SH-SY5Y (cell line): Measurements from ENCODE around the gene SLC15A2.

Source experiments
- GATA2 ChIP-seq: IDR thresholded peaks from 2 replicates; pipeline ENCODE4 v1.6.1; 2011; ENCODE audit warnings: mild to moderate bottlenecking, low read depth, low read length
- GATA3 ChIP-seq: IDR thresholded peaks from 2 replicates; pipeline ENCODE4 v1.6.1; 2011; ENCODE audit warnings: low read depth, mild to moderate bottlenecking, low read length, moderate library complexity

SLC15A2 gene, protein sequence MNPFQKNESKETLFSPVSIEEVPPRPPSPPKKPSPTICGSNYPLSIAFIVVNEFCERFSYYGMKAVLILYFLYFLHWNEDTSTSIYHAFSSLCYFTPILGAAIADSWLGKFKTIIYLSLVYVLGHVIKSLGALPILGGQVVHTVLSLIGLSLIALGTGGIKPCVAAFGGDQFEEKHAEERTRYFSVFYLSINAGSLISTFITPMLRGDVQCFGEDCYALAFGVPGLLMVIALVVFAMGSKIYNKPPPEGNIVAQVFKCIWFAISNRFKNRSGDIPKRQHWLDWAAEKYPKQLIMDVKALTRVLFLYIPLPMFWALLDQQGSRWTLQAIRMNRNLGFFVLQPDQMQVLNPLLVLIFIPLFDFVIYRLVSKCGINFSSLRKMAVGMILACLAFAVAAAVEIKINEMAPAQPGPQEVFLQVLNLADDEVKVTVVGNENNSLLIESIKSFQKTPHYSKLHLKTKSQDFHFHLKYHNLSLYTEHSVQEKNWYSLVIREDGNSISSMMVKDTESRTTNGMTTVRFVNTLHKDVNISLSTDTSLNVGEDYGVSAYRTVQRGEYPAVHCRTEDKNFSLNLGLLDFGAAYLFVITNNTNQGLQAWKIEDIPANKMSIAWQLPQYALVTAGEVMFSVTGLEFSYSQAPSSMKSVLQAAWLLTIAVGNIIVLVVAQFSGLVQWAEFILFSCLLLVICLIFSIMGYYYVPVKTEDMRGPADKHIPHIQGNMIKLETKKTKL

DNA sequence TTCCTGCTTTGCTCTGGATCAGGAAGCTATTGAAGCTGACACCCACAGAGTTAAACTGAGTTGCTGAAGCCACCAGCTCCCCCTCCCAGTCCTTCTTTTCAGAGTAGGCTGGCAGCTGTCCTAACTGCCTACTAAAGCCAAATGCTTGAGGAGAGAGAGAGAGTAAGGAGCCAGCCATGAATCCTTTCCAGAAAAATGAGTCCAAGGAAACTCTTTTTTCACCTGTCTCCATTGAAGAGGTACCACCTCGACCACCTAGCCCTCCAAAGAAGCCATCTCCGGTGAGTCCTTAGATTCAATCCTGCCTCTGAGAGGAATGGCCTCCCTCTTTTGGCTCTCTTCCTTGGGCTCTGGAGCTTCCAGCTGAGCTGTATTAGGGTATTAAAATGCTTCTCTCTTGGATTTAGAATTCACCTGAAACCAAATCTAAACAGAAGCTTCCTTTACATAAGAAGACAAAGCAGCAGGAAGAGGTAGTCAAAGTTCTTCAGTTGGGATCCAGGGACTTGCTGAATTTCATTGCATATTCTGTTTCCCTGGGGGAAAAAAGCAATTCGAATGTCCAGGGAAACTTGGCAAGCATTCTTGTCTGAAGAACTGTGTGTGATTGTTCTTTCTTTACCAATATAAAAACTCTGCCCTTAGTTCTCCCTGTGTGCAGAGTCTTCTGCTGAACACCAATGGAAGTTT is at the start of gene SLC15A2:
Gene SLC15A2 (plus strand): TSS at position 101 of the 690 bp plus-strand sequence. CDS start 76 bp downstream, at position 177.
- TF ChIP-seq GATA3, result no peak
- no peak for TF ChIP-seq GATA2

DNA sequence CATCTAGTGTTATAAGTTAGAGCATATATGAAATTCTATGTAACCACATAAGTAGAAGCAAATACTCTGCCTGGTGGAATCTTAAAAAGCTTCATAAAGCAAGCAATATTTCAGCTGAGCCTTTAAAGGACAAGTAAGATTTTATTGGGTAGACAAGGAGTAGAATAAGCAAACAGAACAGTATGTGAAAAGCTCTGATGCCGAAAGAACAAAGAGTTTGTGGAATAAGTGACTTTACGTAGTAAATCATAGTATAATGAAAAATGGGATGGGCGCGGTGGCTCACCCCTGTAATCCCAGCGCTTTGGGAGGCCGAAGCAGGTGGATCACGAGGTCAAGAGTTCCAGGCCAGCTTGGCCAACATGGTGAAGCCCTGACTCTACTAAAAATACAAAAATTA is 49.3 kb upstream of the SLC15A2 start:
- no peak for TF ChIP-seq GATA2
- no peak for TF ChIP-seq GATA3

DNA sequence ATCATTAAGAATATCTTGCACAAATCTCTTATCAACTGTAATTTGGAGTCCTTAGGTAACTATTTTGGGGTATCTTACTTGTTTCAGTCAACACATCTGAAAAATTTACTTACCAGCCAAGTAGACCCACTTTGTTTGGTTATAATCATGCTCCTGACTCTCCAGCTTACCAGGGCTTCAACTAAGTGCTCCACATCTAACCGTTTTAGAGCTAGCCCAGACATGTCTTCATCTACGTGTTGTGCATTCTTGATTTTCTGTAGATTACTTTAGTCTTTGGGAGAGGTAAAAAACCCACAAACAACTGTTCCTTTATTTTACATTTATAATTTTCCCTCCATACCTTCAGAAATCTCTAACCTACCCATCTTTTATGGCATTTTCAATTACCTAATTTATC is 41.9 kb upstream of the SLC15A2 start:
- TF ChIP-seq GATA2 (no peak), GATA3 (no peak)

DNA sequence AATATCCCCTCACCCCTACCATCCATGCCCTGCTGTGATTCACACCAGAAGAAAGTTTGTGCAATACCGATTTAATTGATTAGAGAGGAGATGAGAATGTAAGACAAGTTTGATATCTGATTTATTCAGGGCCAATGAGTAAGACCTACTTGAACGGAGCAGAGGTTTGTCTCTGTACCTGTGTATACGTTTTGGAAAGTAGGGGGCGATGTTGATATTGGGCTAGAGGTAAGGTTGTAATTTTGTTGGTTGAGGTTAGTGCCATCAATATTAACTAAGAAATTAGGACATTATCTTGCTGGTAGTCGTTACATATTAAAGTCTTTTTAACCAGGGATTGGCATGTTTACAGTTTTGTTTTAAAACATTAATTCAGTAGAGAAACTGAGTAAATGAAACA is 38.6 kb upstream of the SLC15A2 start:
- TF ChIP-seq GATA2 (no peak), GATA3 (no peak)

DNA sequence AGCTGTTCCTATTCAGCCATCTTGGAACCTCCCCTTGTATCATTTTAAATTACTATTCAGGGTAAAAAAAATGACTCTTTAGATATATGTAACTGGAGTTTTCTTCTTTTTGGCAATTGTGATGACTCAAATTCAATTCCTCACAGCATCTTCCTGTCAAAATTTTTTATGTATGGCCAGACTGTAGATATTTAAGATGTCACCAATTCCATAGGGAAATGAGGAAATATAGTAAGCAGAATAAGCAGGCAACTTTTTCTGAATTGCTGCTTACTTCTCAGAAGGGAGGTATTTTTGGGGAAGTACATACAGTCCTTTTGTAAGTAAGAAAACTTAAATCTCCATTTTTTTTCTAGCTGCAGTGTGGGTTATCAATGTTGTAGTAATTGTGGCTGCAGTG is 30.4 kb upstream of the SLC15A2 start:
- TF ChIP-seq GATA3, result no peak
- TF ChIP-seq GATA2, result no peak

DNA sequence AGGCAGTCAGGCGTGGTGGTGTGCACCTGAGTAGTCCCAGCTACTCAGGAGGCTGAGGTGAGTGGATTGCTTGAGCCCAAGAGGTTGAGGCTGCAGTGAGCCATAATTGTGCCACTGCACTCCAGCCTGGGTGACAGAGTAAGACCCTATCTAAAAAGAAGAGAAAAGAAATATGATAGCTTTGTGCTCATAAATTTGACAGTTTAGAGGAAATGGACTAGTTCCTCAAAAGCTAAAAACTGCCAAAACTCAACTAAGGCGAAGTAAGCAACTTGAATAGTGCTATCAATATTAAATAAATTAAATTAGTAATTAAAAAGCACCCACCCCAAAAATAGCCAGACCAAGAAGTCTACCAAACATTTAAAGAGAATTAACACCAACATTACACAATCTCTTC is 24.5 kb upstream of the SLC15A2 start:
- TF ChIP-seq GATA3 (no peak), GATA2 (no peak)

DNA sequence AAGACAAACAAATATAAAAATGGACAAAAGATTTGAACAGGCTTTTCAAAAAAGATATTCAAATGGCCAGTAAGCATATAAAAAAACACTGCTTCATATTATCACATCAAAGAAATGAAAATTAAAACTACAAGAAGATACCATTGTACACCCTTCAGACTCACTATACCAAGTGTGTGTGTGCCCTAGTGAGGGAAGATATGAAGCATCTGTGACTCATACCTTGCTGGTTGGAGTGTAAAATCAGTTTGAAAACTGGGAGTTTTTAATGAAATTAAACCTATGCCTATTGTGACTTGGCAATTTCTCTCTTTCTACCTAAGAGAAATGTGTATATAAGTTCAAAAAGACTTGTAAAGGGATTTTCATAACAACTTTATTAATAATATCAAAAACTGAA is 23.5 kb upstream of the SLC15A2 start:
- TF ChIP-seq GATA3, result no peak
- TF ChIP-seq GATA2, result no peak

DNA sequence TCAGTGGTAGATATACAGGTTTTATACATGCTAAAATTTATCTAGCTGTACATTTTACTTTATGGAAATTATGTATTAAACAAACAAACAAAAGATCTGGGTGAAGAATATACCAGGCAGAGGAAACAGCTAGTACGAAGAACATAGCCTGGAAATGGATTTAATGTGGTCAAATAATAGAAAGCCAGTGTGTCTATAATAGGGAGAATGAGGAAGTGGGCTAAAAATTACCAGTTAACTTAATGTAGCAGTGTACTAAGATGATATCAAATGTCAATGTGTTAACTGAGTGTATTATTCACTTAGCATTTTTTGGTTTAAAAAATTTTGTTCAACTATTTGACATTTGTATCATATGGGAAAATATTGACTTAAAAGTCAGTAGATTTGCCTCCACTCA is 22.8 kb upstream of the SLC15A2 start:
- no peak for TF ChIP-seq GATA2
- no peak for TF ChIP-seq GATA3

DNA sequence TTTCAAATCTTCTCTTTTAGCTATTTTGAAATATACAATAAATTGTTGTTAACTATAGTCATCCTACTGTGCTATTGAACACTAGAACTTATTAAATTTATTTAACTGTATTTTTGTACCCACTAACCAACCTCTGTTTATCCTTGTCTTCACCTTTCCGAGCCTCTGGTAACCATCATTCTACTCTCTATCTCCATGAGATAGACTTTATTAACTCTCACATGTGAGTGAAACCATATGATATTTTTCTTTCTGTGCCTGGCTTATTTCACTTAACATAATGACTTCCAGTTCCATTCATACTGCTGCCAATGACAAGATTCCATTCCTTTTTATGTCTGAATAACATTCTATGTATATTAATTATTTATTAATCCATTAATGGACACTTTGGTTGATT is 15.8 kb upstream of the SLC15A2 start:
- no peak for TF ChIP-seq GATA2
- TF ChIP-seq GATA3, result no peak

DNA sequence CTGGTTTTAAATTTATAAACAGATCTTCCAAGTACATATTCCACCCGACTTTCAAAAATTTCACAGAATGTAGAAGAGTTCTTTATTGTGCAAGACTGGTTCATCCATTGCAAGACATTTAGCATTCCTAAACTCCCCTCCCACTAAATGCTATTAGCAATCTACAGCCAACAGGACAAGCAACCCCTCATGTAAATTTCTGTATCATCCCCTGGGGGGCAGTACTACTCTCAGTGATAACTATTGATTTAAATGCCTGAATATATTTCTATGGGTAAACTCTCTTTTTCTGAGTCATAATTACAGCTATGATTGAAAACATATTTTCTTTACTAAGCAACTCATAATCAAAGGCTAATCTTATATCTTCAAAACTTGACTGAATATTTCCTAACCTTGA is 10.7 kb upstream of the SLC15A2 start:
- TF ChIP-seq GATA3 (no peak), GATA2 (no peak)

DNA sequence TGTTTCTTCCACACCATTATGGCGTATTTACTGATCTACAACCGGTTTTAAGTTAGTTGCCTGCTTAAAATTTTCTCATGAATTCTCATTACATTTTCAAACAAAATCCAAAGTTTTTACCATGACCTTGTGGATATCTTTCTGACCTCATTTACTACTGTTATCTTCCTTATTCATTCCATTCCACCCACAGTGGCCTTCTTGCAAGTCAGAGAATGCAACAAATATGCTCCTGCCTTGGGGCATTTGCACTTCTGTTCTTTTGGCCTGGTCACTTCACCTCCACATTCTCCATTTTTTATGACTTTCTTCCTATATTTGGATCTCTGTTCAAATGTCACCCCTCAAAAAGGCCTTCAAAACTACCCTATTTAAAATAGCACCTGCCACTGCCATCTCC is 8.8 kb upstream of the SLC15A2 start:
- no peak for TF ChIP-seq GATA3
- TF ChIP-seq GATA2, result no peak

DNA sequence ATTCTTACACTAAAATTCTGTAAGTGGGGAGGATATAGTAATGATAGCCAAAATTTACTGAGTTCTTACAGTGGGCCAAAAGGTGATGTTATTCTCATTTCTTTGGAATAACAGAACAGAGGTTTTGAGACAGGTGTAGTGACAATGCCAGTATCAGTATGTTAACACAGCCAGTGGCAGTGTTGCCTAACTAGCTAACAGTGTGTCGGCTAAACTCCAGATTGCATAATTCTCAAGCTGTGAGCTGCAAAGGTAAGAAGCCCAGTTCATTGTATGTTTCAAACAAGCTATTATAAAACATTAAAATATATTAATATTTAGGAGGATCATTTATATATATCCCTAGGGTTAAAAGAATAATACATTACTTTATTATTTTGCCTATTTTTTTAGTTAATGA is 920 bp downstream of the SLC15A2 start:
- TF ChIP-seq GATA3, result no peak
- no peak for TF ChIP-seq GATA2

DNA sequence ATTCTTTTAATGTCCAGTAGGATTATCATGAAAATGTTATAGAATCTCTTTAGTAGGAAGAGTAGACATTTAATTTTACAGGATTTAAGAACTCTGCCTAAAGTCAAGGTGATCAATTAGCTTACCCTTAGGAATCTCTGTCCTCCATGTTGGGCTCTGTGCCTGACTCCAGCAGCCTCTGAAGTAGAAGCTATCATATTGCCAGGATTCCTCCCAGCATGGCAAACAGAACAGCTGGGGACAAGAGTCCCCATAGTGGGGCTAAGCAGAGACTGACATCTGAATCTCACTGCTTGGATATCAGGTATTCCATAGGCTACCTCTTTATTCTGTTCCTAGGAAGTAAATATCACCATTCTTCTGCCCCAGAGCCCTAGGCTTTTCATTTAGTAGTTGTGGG is 1.5 kb downstream of the SLC15A2 start:
- TF ChIP-seq GATA3 (no peak), GATA2 (no peak)

DNA sequence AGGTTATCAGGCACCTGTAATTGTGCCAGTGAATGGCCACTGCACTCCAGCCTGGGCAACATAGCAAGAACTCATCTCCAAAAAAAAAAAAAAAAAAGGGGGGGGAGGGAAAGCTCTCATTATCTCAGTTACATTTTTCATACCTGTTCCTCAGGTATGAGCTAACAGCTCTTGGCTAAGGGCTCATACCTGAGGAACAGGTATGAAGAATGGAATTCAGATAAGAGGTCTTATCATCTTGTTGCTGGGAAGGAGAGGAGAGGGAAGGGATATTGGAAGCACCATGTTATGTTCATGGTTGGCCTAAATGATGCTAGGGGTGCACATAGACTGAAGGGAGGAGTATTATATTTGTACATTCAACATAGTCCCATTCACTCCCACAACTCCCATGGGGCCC is 2.6 kb downstream of the SLC15A2 start:
- no peak for TF ChIP-seq GATA2
- TF ChIP-seq GATA3, result no peak

DNA sequence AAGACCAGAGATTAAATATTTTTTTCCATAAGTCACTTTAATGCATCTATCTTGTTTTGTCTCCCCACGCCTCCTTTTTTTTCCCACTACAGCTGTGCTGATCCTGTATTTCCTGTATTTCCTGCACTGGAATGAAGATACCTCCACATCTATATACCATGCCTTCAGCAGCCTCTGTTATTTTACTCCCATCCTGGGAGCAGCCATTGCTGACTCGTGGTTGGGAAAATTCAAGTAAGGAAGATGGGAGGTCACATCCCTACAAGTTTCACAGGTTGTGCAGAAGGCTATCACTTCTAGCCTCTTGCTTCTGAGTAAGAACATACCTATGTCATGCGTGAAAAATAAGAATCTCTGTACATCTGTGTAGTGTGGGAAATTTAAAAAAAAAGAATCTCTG is 3.1 kb downstream of the SLC15A2 start:
- TF ChIP-seq GATA2, result no peak
- no peak for TF ChIP-seq GATA3
